SK-N-MC (cell line): ENCODE results near the gene ALDH1A2.
"Not testable (repeated sequence)": the region's sequence is repeated elsewhere in the genome, so short reads cannot be mapped to it uniquely, and the experiment has no call there.

Experiments
- EZH2 ChIP-seq: fragments of 200-600 bp; sonication (generic); IDR thresholded peaks from one replicate; pipeline ENCODE4 v1.6.1; 2017; ENCODE audit warnings: antibody characterized with exemption
- FOXP2 ChIP-seq: optimal IDR thresholded peaks from 2 replicates; pipeline ENCODE3; 2011; ENCODE audit warnings: mild to moderate bottlenecking, moderate library complexity; ENCODE audit not compliant: insufficient read depth; ENCODE audit errors: extremely low read length, control extremely low read depth
- POLR2AphosphoS5 ChIP-seq: IDR thresholded peaks from 2 replicates; pipeline ENCODE4 v1.6.1; 2012; ENCODE audit warnings: mild to moderate bottlenecking, low read depth, low read length, borderline replicate concordance

- TF ChIP-seq POLR2AphosphoS5, EZH2, FOXP2: not testable (repeated sequence)
These were observed 15.4 kb upstream of the ALDH1A2 start for GRCh38 chr15:58080959-58081358.
